ENCODE data around the gene TMEM151B. TPM values are rescaled to one million over a fixed set of nuclear protein-coding genes. Genes with fewer than 3 reads are reported as not detected.
A peak's percentile ranks its signal among the peaks of the same experiment; 100 is the strongest.

The TMEM151B gene
- total and polyA plus RNA-seq, 7 donors, result 0.04 to 0.07 TPM; not detected in 5

DNA sequence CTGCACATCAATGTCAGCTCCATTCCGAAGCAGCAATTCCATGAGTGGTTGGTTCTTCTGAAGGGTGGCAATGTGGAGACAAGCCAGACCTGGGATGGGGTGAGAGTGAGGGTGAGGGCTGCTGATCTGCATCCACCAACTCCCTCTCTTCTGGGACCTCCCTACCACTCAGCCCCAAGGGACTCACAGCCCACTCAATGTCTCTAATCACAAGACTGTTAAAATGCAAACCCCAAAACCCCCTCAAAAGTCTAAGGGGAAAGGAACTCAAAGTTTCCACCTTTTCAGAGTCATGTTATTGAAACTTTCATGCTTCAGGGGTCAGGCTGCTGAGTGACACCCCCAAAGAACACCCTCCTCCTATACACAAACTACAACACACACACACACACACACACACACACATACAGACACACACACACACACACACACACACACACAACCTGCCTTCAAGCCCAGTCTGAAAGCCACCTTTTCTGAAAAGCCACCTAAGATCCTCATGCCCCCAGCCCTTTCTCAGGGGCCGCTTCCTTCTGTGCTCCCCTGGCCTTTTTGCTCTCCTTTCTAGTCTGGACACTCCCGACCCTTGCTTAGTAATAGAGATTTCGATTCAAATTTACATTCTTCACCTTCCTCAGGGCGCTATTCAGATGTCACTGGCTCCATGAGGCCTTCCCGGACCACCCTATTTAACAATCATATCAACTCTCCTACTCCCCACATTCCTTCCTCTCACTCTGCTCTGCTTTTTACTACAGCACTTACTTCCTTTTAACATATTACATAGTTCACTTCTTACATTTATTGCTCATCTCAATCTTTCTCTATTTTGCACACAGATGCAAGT, 9.6 kb upstream of the TMEM151B start:
- 91 to 94% (median 93%) methylated on average over 6 of the region's 6 CpGs for WGBS, 3 donors

DNA sequence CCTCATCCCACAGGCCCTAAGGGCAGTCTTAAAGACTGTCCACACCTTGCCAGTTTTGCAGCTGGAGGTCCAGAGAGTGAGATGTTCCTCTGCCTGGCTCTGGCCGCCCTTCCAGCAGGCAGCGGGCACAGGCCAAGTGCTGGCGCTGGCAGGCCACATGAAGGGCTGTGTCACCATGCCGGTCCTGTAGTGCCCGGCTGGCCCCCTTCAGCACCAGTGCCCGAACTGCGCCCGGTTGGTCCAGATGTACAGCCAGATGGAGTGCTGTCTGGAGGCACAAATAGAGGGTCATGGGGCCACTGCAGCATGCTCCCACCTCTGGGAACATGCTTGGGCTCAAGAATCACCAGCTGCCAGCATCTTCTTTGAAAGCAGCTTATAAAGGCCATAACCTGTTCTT, 8.7 kb upstream of the TMEM151B start:
- H3K27me3 ChIP-seq (ENCODE audit: insufficient read depth in 3 of 3, low read length in 2 of 3), result no peaks in the 10 kb centered on the region
- peaks cover 20% of the 10 kb centered on the region for H3K4me1 ChIP-seq
- DNase-seq (peak in 1 of 2 donors; percentile 45), ATAC-seq (no peak)
- H3K4me3 ChIP-seq, result no peak overlapping the region
- no peak overlapping the region for H3K27ac ChIP-seq
- TF ChIP-seq CTCF (IDR thresholded peaks at IDR 0.05), result no peak
- 88 to 93% (median 92%) methylated on average over 8 of the region's 8 CpGs for WGBS, 3 donors
- H3K36me3 ChIP-seq (ENCODE audit: insufficient read depth in 1 of 2, low read depth in 1 of 2), result peaks cover 2 to 16% of the 10 kb centered on the region in 2 donors
- no peaks in the 10 kb centered on the region for H3K9me3 ChIP-seq
- intact Hi-C loops (cut with DNase I), result no loop called here

More for the DNA sequence above, 9.6 kb upstream of the TMEM151B start:
- H3K4me3 ChIP-seq, result no peak overlapping the region
- H3K4me1 ChIP-seq, result peaks cover 29% of the 10 kb centered on the region
- peaks cover 2 to 18% of the 10 kb centered on the region in 2 donors for H3K36me3 ChIP-seq (ENCODE audit: insufficient read depth in 1 of 2, low read depth in 1 of 2)
- intact Hi-C loops (cut with DNase I), result no loop called here
- H3K27me3 ChIP-seq (ENCODE audit: insufficient read depth in 3 of 3, low read length in 2 of 3), result no peaks in the 10 kb centered on the region
- no peak for TF ChIP-seq CTCF (IDR thresholded peaks at IDR 0.05)
- H3K27ac ChIP-seq, result no peak overlapping the region
- DNase-seq, result peak in 1 of 2 donors; percentile 14
- H3K9me3 ChIP-seq, result no peaks in the 10 kb centered on the region
- no peak for ATAC-seq

- no peak for ATAC-seq
- Histone ChIP-seq H3K4me1 (peaks cover 19% of the 10 kb centered on the region), H3K9me3 (no peaks in the 10 kb centered on the region), H3K27ac (no peak overlapping the region), H3K27me3 (ENCODE audit: insufficient read depth in 3 of 3, low read length in 2 of 3) (no peaks in the 10 kb centered on the region), H3K36me3 (ENCODE audit: insufficient read depth in 1 of 2, low read depth in 1 of 2) (peaks cover 2 to 16% of the 10 kb centered on the region in 2 donors), H3K4me3 (peak overlapping the region; percentile 73)
- 61 to 74% (median 72%) methylated on average over 7 of the region's 7 CpGs for WGBS, 3 donors
- no peak for TF ChIP-seq CTCF (IDR thresholded peaks at IDR 0.05)
- DNase-seq, result peak in 1 of 2 donors; percentile 44
- intact Hi-C loops (cut with DNase I), result no loop called here
Measured at GRCh38 chr6:44262467-44263353, 7.5 kb upstream of the TMEM151B start.

DNA sequence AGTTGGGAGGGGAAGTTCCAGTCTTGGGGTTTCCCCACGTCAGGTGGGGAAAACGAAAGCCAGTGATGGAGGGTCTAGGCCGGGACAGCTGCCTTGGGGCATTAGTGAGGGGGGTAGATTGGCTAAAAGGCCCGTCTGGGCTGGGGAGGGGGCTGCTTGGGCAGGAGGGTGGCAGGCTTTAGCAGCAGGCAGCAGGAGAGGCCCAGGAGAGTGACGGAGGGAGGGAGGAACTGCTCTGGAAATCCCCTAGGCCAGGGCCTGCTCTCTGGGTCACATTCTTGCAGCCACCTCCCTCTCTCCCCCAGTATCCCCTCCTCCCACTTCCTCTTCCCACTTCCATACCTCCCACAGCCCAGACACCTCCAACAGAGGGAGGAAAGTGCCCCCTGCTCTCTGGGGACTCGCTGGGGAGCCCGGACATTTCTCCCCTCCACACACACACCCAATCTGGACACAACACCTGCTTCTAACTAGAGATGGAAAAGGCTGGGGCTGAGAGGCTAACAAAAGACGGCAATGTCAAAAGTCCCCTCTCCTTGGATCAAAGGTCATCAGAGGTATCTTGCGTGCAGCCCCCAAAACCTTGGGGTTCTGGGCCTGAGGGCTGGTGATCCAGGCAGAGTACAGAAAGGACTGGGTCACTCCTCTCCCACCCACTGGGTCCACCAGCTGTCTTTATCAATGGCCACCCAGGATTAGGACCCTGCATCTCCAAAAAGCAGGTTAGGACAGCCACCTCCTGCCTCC, 6.7 kb upstream of the TMEM151B start:
- DNase-seq, result peak in 1 of 2 donors; percentile 34
- TF ChIP-seq CTCF (IDR thresholded peaks at IDR 0.05), result no peak
- H3K4me3 ChIP-seq, result peak overlapping the region; percentile 73
- intact Hi-C loops (cut with DNase I), result no loop called here
- H3K27me3 ChIP-seq (ENCODE audit: insufficient read depth in 3 of 3, low read length in 2 of 3), result peaks cover 0 to 3% (median 0%) of the 10 kb centered on the region in 3 donors
- peaks cover 15% of the 10 kb centered on the region for H3K4me1 ChIP-seq
- no peaks in the 10 kb centered on the region for H3K9me3 ChIP-seq
- ATAC-seq, result no peak
- WGBS, 3 donors, result 48 to 63% (median 54%) methylated on average over 8 to 9 of the region's 9 CpGs
- no peak overlapping the region for H3K27ac ChIP-seq
- peaks cover 2 to 16% of the 10 kb centered on the region in 2 donors for H3K36me3 ChIP-seq (ENCODE audit: insufficient read depth in 1 of 2, low read depth in 1 of 2)
